Activated effector memory CD4-positive, alpha-beta T cell treated with anti-CD3 and anti-CD28 coated beads, Interleukin-2, amount 50 U/mL, for 16 hours (primary cell): ENCODE measurements around the gene KLK6.

Experiments
- DNase-seq: peaks from one replicate; pipeline ENCODE4 v3.0.0-alpha.2; 2020

KLK6 gene

DNA sequence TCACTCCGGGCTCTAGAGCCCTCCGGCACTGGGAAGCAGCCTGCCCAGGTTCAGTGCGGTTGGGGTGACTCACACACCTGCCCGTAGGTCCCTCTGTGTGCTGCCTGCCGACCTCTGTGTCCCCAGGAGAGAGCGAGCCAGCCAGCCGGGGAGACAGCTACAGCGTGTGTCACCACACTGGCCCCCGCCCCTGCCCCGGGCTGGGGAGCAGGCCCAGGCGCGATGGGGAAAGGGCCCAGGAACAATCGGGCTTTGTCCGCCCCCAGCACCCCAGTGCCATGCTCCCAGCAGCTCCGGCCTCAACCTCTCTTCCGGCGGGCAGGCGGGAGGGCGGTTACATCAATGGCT is at the start of gene KLK6:
Gene KLK6, minus strand, starts transcription at position 179 of the 348 bp plus-strand sequence. CDS start 1,487 bp downstream, outside the sequence.
- no peak for DNase-seq

DNA sequence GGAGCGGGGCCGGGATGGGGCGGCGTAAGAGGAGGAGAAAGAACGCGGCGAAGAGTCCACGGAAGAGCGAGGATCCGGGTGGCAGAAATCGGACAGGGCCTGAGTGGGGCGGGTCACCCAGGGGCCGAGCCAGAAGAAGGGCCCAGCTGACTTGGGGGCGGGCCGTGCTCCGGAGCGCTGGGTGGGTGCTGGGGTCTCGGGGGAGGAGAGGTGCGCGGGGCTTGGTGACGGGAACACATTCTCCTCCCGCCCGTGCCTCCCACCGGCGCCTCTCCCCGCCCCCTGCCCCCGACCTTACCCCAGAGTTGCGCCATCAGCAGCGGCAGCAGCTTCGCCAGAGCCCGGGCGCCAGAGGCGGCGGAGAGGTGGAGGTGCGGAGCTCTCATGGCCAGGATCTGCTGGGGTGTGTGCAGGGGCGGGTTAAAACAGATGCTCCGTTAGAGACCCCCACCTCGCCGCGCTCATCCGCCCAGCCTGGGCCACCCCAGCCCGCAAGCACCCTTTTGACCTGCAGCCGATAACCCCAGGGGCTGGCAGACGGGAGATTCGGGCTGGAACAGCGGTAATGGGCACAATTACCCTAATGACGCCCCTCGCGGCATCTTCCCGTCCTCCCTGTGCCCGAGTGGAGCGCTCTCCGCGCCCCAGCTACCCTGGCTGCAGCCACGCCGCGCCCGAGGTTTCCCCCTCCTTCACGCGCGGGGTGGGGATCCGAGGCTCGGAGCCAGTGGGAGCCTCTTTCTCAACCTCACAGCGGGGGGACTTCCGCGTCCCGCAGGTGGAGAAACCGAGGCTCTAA is 49.6 kb upstream of the KLK6 start:
- DNase-seq: no peak

DNA sequence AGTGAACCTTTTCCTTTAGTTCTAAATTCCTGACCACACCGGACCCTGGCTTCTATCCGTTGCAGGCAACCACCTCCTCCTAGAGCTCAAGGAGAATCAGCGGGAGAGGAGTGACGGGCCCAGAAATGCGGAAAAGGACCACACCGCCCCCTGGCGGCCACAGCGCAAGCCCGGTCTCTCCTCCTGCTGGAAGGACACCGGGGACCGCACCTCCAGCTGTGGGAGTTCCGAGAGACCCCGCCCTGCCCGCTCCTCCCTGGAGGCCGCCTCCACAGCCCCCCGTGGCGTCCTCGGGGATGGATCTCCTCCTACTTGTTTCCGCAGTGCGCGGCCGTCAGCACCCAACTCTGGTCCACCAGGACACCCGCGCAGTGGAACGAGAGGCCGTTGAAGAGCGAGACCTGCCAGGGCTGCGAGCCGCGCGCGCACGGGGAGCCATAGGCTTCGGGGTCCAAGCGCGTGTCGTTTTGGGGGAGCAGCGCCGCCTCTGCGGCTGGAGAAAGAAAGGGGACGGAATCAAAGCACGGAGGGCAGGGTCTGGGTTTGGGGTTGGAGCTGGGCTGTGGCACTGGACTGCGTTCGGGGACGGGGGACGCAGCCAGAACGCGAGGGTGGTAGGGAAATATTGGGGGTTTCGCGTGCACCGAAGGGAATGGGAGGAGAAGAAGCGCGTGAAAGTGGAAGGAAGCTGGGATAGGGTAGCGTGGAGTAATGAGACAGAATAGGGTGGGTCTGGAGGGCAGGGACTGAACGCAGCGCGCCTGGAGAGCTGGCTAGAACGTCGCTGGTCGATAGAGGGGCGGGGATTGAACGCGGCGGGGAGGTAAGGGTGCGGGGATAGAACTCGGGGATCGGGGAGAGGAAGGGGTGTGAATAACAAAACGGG is 47.6 kb upstream of the KLK6 start:
- peak; percentile 84 for DNase-seq

DNA sequence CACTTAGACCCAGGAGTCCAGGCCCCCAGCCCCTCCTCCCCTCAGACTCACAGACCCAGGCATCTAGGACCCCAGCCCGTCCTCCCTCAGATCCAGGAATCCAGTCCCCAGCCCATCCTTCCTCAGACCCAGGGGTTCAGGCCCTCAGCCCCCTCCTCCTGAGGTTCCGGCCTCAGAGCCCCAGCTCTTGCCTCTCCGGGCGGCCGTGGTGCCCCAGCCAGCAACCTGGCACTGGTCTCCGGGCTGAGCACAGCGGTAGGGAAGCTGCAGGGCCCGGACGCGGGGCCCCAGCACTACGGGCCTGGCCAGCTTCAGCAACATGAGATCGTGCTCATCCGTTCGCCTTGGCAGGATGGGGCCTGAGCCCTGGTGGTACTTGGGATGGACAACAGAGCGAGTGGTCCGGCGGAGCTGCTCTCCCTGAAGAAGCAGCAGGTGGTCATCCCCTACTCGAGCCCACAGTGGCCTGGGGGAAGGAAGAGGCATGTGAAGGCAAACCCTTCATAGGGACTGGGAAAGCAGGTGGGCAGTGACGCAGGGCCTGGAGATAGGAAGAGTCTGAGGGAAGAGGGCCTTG is 46.4 kb upstream of the KLK6 start:
- DNase-seq: no peak

DNA sequence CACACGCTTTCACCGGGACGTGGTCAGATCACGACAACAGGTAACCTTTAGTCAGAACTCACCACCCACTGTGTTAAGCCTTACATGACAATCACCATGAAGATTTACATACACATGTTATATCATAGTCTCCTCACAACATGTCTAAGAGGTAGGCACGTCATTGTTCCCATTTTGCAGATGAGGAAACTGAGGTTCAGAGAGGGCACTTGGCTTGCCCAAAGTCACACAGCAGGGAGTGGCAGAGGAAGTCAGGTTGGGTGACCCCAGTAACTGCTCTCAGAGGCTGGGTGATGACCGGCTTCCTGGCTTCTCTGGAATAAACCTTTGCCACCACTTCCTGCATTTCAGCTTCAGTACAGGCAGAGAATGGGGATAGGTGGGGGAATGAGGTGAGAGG is 44.9 kb upstream of the KLK6 start:
- DNase-seq: no peak

DNA sequence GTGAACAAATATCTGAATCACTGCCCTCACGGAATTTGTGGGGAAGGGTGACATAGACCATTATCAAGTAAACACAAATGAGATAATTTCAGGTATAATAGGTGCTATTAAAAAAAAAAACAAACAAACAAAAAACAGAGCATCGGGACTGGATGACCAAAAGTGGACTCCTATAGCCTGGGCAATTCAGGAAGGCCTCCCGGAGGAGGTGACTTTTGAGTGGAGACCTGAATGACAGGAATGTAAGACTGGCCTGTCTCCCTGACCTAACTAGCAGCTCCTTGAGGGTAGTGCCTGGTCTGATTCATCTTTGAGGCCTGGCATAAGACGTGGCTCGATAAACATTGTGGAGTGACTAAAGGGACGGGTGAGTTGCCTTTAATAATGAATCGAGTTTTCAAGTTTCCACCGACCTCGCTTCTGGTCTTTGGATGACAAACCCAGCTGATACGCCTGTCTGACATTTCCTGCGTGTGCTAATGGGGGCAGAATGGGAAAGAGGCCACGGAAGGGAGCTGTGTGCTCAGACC is 43.3 kb upstream of the KLK6 start:
- DNase-seq: no peak

DNA sequence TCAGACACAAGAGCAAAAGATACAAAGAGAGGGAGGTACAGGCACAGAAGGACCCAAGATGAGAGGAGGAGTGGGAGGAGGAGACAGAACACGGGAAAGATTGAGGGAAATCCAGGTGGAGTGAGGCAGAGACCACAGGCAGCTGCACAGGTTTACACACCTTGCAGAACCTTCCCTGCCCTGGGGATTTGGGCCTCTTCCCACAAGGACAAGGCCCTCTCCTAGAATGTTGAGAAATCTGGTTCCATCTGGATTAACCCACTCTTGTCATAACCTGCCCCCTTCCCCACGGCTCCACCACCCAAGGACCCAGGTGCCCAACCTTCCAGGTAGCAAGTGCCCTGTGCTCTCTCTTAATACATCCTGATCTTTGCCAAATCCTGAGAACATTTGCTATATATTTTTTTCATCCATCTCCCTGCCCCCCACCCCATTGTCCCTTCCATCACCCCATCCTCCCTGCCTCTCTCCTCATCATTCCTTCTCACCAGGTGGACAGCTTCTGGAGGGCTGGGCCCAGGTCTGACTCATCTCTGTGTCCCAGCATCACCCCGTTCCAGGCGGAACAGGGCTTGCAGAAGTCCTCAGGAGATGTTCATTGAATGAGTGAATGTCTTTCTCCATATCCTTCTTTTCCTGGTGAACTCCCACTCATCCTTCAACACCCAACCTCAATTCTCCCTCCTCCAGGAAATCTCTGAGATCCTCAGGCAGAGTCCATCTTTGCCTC is 40.8 kb upstream of the KLK6 start:
- DNase-seq: no peak

DNA sequence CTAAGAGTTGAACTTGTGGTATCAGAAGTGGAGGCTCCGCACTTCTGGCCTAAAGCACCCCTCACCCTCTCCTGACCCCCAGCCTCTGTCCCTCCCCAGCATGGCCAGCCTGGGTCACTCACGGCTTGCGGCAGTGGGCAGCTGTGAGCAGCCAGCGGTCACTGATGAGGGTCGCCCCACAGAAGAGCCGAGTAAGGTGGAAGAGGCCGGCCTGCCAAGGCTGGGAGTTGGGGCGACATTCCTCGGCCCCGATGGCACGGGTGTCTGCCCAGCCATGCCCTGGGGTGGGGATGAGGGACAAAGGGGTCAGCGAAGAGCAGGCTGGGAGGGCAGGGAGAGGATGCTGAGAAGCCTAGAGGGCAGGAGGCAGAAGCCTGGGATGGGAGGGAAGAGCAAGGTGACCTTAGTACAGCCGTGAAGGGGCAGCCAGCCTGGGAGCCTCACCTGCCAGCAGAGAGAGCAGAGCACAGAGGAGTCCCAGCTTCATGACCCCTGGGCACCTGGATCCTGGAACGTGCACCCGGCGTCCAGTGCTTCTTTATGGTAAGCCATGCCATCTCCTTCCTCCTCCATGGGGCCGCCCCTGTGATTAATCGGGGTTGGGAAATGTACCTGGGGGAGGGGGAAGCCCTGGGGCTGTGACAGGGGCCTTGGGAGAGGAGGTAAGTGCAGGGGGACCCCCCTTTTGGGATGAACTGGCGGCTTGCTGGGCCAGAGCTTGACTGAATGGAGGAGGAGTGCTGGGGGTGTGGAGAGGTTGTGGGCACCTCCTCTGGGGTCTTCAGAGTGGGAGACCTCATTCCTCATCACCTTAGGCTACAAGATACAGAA is 39.9 kb upstream of the KLK6 start:
- no peak for DNase-seq

DNA sequence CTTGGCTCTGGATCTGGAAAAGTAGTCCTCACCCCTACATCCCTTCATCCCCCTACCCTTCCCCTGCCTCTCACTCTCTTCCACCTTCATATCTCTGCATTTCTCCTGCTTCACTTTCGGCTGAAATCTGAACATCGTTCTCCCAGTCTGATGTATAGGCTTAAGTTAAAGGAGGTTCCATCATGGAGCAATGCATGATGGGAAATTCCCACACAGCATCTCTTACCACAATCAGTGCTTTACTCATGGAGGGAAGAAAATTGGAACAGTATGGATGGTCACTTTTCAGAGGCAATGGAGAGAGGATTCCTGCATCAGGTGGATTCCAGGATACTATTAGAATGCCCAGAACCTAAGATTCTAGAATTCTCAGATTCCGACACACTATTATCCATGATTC is 38.1 kb upstream of the KLK6 start:
- no peak for DNase-seq

DNA sequence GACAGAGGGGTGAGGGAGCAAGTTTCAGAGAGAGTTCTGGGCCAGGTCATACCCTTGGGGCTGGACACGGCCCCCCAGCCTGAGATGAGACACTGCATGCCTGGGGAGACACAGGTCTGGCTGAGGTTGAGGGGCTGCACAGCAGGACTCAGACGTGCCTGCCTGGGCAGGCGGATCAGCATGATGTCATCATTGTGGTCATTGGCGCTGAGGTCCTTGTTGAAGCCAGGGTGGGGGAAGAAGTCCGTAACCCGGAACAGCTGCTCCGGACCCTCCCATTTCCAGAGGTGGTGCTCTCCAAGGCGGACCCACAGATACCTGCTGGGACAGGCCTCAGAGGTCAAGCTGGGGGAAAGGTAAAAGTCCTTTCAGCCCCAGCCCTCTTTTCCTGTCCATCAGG is 37.0 kb upstream of the KLK6 start:
- DNase-seq: no peak

DNA sequence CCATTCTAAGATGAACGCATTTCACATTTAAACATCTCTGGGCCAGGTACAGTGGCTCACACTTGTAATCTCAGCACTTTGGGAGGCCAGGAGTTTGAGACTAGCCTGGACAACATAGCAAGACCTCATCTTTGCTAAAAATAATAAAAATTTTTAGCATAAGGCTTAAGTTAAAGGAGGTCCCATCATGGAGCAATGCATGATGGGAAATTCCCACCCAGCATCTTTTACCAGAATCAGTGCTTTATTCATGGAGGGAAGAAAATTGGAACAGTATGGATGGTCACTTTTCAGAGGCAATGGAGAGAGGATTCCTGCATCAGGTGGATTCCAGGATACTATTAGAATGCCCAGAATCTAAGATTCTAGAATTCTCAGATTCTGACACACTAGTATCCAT is 35.9 kb upstream of the KLK6 start:
- DNase-seq: no peak

DNA sequence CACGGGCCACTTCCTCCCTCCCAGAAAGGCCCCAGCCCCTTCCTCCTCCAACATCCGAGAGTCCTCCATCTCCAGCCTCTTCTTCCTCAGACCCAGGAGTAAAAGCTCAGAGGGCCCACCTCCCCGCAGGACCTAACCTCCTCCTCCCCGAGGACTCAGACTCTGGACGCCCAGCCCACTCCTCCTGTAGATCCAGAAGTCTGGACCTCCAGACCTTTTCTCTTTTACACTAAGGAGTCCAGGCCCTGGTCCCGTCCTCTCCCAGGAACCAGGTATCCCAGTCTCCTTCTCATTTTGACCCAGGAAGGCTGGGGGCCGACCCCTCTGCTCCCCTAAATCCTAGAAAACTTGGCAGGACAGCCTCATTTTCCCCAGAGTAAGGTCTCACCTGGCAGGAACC is 33.9 kb upstream of the KLK6 start:
- no peak for DNase-seq

DNA sequence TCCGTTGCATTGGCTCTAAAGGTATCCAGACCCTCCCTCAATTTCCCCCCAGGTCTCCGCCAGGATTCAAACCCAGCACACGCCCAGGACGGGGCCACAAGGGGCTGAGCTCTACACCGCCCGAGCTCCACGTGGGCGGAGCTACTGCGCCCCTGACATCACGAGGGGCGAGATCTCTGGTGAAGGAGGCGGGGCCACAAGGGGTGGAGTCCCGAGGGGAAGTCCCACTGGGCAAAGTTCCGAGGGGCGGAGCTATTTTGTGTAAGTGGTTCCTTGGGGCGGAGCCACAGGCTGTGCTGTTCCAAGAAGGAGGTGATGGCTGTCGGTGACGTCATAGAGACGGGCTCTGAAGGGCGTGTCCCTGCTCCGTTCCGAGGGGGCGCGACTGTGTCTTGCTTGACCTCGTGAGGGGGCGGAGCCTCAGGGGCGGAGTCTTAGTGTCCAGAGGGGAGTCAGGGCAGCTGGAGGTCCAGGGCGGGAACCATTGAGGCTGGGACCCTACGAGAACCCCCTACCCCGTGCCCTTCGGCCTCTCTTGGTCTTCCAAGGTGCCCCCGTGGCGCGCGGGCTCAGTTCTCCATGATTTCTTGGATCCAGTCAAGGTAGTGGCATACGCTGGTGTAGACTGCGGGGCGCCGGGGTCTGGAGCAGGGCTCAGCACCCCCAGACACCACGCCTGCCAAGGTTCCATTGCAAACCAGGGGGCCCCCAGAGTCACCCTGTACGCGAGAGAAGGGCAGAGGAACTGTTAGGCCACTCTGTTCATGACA is 33.3 kb upstream of the KLK6 start:
- no peak for DNase-seq

DNA sequence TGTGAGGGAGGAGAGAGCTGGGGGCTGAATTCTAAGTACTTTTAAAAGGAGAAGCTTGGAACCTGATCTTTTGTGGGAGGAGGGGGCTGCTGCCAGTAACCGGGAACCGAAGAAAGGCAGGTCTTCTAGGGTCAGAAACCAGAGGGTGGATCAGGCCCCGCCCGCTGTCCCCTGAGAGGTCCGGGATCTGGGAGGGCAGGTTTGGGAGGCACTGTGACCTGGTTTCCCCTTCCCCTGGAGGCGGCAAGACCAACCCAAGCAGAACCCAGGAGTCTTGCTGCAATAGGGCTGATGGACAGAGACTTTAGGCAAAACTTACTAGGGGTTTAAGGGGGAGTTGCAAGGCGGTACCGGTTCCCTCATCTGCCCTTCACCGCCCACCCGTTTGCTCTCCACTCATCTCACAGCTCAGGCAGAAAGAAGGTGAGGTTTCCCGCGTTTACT is 32.7 kb upstream of the KLK6 start:
- no peak for DNase-seq

DNA sequence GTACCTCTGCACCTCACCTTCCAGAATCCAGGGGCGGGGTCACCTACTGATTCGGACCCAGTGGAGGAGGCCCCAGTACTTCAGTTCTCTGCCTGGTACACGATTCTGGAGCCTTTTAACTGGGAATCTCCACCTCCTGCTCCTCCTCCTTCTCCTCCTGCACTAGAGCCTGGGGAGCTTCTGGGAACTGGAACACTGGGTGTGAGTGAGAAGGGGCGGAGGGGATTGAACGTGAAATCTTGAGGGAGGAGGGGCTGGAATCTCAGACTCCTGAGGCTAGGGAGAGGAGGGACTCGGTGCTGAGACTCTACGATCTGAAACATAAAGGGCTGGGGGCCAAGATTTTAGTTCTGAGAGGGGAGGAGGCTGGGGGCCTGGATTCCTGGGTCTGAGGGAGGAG is 32.1 kb upstream of the KLK6 start, which contains the start of gene KLK8:
Gene KLK8, minus strand, starts transcription at position 90 of the 400 bp plus-strand sequence. CDS start 437 bp downstream, outside the sequence.
- DNase-seq: no peak

DNA sequence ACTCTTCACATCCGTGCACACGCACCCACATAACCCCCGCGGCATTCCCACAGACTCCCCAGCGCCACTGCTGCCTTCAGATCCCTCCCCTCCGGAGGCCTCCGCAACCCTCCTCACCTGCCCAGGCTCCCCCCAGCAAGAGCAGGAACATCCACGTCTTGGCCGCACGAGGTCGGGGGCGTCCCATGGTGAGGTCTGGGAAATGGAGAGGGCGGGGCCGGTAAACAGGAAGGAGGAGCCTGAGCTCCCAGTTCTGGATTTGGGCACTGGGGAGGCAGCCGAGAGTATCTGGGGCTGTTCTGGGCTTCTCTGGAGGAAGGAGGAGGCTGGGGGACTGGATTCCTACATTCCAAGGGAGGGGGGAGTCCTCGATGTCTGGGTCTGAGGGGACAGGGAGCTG is 31.6 kb upstream of the KLK6 start:
- no peak for DNase-seq

DNA sequence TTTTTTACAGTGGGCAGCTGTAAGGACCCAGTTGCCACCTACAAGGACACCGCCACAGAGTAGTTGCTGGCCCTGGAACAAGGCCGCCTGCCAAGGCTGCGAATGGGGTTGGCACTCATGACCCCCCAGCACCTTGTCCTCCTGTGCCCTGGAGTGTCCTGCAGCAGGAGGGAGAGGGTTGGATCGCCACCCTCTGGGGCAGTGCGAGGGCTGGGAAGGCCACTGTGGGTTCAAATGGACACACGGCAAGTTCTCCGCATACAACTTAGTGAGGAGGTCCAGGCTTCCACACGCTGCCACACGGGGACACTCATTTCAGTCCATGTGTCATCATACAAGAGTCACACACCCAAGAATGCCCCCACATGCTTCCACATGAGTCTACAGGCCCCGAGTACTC is 31.0 kb upstream of the KLK6 start:
- no peak for DNase-seq

DNA sequence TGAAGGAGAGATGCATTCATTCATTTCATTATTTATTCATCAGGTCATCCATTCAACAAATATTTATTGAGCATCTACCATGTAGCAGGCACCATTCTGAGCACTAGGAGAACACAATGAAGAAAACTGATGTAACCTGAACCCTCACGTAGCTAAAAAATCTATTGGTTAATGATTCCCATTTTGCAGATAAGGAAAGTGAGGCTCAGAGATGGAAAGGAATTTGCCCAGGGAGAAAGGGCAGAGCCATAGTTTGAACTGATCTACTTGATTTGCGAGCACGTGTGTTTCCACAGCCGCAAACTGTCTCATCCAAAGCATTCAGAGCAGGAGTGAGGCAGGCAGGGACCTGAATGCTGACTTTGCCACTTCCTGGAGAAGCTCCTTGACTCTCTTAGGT is 29.3 kb upstream of the KLK6 start:
- no peak for DNase-seq

DNA sequence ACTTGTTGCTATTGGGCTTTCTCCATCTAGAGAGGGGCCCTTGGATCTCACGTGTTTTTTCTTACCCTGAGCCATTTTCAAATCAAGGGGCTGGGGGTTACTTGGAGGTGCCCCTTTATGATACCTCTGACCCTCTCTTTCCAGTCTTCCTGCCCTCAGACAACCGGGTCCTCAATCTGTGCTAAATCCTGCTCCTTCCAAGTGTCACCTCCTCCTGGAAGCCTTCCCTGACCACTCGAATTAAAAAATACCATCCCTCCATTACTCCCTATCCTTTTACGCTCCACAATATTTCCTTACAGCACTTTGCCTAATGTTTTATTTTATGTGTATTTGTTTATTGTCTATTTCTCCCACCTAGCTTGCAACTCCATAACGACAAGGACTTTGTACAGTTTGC is 28.7 kb upstream of the KLK6 start:
- DNase-seq: no peak

DNA sequence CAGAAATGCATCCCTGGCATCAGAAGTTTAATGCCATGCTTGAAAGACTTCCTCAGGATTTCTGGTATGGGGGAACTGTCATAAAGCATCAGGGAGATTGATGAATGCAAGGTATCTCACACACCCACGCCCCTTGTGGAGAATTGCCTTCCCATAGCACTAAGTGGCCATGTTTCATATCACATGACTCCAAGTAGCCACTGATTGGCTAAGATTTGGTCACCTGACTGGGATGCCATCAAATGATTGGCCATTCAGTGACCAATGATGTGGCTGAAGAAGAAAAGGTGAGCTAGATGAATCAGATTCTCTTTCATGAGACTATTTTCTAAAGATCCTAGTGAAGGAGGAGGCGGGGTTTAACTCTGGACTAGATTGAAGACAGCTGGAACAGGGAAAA is 24.7 kb upstream of the KLK6 start:
- DNase-seq: no peak

DNA sequence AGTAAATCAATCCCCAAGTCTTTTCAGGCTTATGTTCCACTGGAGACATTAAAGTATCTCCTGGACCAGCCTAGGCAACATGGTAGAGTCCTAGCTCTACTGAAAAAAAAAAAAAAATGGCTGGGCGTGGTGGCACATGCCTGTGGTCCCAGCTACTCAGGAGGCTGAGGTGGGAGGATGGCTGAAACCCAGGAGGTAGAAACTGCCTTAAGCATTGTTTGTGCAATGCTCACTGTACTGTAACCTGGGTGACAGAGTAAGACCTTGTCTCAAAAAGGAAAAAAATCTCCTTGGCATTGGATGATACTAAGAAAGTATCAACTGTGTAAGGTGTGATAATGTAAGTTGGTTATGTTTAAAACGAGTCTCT is 23.3 kb upstream of the KLK6 start:
- no peak for DNase-seq
